Loucy (cell line): ENCODE data around the gene CHIC2.

Source experiments
- CTCF ChIP-seq: fragments of 200-600 bp; sonication (generic); conservative IDR thresholded peaks from 2 replicates; pipeline ENCODE4 v1.5.1; 2014; ENCODE audit warnings: mild to moderate bottlenecking, antibody characterized with exemption, low read length
- EZH2phosphoT487 ChIP-seq: fragments of 200-600 bp; IDR thresholded peaks from 2 replicates; pipeline ENCODE4 v1.6.1; 2018; ENCODE audit warnings: antibody characterized with exemption, mild to moderate bottlenecking, moderate library complexity, borderline replicate concordance

DNA sequence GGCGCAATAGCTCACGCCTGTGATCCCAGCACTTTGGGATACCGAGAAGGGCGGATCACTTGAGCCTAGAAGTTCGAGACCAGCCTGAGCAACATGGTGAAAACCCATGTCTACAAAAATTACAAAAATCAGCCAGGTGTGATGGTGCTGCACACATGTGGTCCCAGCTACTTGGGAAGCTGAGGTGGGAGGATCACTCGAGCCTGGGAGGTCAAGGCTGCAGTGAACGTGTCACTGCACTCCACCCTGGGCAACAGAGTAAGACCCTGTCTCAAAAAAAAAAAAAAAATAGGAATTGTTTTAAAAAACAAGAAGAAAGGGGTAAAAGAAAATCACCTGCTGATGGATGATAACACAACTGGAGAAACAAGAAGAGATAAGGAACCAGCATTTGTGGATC, 38.8 kb downstream of the CHIC2 start:
- TF ChIP-seq CTCF (no peak), EZH2phosphoT487 (no peak)
